Breast epithelium (tissue), 3 donors: ENCODE results near the gene TIMM8B.

Source experiments
- CTCF ChIP-seq, 3 donors: fragments of 450-650 bp; IDR thresholded peaks; one replicate each; pipeline ENCODE4 v1.5.1; 2016 to 2017; ENCODE audit warnings: antibody characterized with exemption in 3 of 3, mild to moderate bottlenecking in 3 of 3, moderate library complexity in 3 of 3
- POLR2A ChIP-seq: fragments of 450-650 bp; IDR thresholded peaks from one replicate; pipeline ENCODE4 v1.6.1; 2016; ENCODE audit warnings: antibody characterized with exemption, mild to moderate bottlenecking, moderate library complexity
- POLR2AphosphoS5 ChIP-seq, 3 donors: sonication (generic); formaldehyde crosslinking; IDR thresholded peaks; one replicate each; pipeline ENCODE4 v1.6.1; 2017; ENCODE audit warnings: antibody characterized with exemption in 3 of 3

- TF ChIP-seq CTCF (IDR thresholded peaks at IDR 0.05) (no peak), POLR2A (no peak), POLR2AphosphoS5 (IDR thresholded peaks at IDR 0.05) (no peak)
Measured at GRCh38 chr11:112051768-112052167, 34.8 kb downstream of the TIMM8B start.
